NCI-H1436 (cell line): ENCODE data around the gene TAC3.
"Not testable (repeated sequence)": the region's sequence is repeated elsewhere in the genome, so short reads cannot be mapped to it uniquely, and the experiment has no call there.

Source experiments
- DNase-seq: peaks from one replicate; lab custom pipeline; 2025; lab: John Stamatoyannopoulos, UW

Gene TAC3

DNA sequence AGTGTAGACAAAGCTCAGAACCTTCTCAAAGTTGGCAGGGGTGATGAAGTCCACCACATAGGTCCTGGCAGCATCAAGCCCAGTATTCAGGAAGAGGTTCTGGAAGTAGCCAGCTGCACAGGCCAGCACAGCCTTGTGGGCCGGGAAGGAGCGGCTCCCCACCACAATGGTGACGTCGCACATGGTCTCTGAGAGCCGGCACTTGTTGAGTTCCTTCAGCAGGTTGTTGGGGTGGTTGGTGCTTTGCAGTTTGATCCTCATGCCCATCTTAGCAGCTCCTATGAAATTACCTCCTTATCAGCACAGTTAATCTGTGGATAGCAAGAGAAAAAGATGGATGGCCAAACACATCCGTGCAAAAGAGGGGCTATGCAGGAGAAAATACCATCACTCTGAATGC, 11.7 kb downstream of the TAC3 start:
- no peak for DNase-seq

DNA sequence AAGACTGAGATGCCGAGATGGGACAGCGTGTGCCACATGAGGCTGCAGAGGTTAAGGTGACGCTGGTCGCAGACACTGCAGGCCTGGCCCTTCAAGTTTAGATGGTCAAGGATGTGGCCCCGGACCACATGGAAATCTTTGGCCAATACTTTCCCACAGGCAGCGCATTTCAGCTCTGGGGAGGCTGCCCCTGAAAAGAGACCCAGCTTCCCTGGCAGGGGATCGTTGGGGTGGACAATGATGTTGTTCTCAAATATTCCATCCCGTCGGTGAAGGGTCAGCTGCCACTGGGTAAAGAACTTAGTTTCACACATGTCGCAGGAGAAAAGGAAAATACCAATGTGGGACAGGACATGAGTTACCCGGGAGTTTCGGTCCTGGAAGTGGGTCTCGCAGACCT, 12.9 kb downstream of the TAC3 start:
- no peak for DNase-seq

DNA sequence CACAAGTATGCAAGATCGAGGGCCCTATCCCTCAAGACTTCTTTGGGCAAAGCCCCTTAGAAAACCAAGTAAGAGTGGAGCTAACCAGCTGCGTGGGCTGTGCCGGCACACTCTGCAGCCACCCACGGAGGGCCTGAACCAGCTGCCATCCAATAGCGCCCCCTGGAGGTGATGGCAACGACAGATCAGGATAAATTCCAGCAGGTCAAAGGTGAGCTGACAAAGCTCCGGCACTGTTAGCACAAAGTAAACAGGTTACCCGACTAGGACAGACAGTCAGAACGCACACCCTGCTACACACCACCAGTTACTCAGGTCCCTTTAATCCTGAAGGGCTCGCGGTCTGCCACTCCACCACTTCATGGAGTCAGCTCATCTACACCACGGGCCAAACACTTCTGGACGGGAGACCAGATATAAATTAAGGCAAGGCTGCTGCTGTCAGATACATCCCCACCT, 14.9 kb downstream of the TAC3 start:
- DNase-seq: peak; percentile 56

DNA sequence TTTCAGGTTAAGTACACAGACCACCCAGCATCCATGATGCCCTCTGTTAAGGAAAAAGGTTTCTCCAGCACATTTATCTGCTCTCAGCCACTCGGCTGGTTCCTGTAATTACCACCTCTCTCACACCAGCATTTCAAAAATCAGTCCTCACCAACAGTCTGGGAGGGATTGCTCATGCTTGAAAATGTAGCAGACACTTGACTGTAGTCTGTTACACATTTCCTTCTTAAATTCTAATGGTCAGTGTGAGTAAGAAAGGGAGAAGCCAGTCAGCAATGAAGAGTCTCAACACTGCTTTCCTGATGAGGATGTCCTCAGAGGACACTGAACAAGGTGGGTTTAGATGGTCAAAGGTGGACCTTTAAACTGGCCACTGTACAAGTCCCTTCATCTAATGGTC, 15.9 kb downstream of the TAC3 start:
- DNase-seq: no peak

DNA sequence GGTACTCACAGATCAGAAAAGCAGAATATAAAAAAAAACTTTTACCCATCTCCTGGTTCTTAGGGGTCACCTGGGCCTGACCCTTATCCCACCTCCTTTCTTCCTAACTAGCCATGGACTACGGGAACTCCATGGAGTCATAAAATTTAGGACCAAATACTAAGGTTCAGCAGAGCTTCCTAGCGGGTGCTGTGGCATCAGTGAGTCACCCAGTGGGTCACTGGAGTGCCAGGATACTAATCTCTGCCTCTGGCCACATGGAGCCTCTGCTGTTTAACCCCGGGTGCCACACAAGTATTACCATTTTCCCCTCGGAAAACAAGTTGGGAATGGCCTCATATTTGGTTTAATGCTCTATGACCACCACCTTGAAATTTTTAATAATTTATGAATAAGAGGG, 16.9 kb downstream of the TAC3 start:
- no peak for DNase-seq

DNA sequence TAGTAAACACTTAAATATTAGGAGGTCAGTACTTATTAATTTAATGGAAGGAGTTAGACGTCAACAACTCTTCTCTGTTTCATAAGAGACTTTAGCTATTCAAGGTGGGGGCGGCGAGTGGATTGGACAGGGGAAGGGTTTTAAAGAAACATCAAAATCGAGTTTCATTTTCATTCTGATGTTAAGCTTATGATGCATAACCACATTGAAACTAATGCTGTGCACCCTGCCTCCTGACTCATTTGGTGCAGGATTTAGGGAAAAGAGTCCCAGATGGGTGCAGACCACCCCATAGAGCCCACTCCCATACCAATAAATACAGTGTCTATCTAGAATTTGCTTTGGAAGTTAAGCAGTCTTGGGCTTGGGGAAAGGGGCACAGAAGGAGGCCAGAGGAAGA, 17.3 kb downstream of the TAC3 start:
- no peak for DNase-seq

DNA sequence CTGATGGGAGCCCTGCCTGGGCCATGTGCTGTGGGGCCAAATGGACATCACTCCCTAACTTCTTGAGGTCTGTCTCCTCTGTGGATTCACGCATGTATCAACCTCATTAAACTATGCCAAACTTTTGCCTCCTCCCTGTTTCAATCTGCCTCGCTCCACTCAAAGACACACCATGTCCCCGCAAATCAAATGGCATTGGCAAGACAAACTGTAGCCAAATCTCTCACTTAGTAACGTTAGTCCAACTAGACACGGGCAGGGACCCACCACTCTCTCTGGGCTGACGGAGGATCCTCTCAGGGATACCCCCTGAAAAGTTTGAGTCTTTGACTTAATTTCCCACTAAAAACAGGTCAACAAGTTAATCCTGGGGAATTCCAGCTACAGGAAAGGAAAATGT, 18.0 kb downstream of the TAC3 start:
- DNase-seq: no peak

DNA sequence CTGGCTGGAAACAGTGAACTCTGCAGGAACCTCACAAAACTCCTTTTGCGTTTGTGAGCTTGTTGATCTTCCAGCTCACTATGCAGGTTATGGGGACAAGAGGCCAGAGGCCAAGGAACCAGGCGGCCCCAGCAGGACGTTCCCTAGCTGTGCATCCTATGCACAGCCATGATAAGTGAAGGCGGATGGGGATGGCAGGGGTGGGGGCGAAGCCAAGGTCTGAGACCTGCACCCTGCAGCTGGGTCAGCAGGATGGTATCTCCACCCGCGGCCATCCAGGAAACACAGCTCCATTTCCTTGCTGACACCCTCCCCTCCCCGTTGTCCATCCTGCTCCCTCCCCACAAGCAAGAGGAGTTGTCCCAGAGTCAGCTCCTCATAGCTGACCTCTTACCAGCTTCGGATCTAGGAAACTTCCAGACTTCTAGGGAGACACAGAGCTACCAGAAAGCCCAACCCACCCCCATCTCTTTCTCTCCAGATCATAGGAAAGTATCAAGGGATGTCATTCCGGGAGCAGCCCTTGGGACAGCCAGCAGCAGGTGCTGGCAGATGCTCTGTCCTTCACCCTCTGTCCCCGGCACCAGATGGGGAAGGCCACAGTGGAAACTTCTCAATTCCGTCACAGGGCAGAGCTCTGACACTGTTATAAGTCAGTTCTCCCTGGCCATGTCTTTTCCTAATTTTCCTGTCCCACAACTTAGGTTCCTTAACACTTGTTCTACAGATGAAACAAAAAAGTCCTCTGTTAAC, 19.4 kb downstream of the TAC3 start:
- DNase-seq: no peak

DNA sequence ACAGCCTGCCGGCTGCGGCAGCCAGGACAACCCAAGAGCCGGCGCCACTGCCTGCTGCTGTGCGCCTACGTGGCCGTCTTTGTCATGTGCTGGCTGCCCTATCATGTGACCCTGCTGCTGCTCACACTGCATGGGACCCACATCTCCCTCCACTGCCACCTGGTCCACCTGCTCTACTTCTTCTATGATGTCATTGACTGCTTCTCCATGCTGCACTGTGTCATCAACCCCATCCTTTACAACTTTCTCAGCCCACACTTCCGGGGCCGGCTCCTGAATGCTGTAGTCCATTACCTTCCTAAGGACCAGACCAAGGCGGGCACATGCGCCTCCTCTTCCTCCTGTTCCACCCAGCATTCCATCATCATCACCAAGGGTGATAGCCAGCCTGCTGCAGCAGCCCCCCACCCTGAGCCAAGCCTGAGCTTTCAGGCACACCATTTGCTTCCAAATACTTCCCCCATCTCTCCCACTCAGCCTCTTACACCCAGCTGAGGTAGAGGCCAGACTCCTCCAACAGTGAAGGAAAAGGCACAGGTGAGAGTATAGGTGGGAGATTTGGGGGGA, 20.3 kb downstream of the TAC3 start:
- DNase-seq: no peak

DNA sequence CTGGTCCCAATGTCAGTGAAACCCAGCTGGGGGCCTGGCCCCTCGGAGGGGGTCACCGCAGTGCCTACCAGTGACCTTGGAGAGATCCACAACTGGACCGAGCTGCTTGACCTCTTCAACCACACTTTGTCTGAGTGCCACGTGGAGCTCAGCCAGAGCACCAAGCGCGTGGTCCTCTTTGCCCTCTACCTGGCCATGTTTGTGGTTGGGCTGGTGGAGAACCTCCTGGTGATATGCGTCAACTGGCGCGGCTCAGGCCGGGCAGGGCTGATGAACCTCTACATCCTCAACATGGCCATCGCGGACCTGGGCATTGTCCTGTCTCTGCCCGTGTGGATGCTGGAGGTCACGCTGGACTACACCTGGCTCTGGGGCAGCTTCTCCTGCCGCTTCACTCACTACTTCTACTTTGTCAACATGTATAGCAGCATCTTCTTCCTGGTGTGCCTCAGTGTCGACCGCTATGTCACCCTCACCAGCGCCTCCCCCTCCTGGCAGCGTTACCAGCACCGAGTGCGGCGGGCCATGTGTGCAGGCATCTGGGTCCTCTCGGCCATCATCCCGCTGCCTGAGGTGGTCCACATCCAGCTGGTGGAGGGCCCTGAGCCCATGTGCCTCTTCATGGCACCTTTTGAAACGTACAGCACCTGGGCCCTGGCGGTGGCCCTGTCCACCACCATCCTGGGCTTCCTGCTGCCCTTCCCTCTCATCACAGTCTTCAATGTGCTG, 21.0 kb downstream of the TAC3 start:
- no peak for DNase-seq

DNA sequence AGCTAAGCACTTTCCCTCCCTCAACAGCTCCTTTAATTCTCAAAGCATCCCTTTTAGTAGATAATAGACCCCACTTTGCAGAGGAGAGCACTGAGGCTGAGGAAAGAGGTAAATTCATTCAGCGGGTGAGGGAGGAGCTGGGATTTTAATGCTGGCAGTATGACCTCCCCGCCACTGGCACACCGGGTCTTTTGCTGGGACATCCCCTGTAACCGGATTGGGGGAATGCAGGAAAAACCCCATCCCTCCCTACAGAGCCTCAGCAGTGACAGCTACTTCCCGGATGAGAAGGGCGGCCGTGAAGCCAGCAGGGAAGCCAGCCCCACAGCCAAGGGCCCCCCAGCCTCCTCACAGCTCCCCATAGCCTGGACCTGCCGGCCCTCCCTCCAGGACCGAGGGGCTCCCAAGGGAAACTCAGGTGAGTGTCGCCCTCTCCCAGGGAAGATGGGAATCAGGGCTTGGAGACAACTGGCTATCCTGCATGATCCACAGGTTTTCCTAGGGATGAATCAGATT, 22.0 kb downstream of the TAC3 start:
- no peak for DNase-seq

DNA sequence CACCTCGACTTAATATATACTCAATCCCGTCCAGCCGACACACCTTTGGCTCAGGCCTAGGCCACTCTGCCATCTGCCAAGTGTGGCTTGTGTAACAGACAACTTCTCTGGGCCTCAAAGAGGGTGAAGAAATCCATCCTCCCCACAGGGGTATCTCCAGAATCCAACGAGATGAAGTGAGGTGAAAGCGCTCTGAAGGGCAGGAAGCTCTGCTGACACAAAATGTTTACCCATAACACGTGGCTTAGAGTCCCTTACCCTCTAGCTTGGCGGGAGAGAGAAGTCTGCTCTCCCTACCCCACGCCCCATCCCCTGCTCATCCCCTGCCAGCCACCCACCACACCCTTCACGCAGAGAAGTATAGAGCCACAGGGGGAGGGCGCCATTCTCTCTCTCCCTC, 23.0 kb downstream of the TAC3 start:
- DNase-seq: no peak

DNA sequence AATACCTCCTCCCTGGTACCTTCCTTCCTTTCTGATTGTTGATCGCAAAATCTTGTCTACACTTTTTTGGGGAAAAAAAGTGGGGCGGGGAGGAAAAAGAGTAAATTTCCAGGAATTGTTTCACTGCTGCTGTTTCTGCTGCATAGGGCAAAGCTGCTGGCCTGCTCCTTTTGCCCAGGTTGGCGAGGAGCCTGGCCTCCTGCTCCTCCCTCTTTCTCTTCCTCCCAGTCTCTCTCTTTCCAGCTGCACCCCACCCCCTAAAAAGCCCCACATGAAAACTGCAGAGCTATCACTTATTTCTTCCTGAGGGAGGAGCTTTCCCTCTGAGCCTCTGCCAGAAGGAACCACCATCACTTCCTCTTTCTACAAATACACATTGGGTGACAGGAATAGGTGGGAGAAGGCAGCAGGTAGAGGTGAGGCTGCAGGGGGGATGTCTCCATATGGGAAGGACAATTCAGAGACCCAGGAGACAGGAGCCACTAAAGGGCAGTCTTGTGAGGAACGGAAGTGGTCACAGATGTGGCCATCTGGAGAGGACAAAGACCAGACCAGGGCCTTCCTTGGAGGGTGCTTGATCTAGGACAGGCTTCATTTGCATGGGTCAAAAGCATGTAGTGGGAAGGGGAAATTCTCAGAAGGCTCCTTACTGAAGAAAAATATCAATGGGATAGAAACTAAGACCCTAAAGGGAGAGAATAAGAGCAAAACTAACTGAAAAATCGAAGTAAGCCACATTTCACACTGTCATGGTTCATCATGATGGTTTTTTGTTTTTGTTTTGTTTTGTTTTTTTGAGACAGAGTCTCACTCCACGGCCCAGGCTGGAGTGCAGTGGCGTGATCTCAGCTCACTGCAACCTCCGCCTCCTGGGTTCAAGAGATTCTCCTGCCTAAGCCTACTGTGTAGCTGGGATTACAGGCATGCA, 24.7 kb downstream of the TAC3 start:
- DNase-seq: no peak

DNA sequence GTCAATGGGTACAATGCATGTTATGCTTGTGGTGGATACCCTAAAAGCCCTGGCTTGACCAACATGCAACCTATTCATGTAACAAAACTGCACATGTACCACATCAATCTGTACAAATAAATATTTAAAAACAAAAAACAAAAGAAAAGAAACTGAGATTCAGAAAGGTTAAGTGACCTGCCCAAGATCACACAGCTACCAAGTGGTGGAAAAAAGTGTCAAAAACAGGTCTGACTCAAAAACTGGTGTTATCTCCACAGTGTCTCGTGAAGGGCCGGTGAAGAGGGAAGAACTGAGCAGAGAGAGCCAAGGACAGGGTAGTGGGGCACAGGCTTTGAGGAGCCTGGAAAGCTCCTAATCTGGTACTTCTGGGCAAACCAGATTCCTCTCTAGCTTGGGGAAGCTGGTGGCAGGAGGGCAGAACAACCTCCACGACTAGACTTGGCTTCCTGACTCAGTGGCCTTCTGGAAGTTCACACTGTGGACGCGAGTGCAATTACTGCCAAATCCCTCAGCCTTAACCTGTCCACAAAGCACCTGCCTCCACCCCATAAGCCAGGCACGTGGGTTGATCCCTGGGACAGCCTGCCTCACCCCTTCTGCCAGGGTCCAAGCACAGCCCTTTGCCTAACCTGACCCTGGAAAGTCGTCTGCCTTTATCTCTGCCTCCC, 25.5 kb downstream of the TAC3 start:
- DNase-seq: no peak

DNA sequence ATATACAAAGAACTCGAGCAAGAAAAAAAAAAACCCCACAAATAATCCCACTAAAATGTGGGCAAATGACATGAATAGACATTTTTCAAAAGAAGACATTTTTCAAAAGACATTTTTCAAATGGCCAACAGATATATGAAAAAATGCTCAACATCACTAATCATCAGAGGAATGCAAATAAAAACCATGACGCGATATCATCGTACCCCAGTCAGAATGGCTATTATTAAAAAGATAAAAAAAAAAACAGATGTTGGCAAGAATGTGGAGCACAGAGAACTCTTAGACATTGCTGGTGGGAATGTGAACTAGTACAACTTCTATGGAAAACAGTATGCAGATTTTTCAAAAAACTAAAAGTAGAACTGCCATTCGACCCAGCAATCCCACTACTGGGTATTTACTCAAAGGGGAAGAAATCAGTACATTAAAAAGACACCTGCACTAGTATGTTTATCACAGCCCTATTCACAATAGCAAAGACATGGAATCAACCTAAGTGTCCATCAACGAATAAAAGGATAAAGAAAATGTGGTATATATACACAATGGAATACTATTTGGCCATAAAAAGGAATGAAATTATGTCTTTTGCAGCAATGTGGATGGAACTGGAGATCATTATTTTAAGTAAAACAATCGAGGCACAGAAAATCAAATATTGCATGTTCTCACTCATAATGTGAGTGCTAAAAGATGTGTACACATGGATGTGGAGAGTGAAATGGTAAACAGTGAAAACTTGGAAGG, 26.3 kb downstream of the TAC3 start:
- no peak for DNase-seq

DNA sequence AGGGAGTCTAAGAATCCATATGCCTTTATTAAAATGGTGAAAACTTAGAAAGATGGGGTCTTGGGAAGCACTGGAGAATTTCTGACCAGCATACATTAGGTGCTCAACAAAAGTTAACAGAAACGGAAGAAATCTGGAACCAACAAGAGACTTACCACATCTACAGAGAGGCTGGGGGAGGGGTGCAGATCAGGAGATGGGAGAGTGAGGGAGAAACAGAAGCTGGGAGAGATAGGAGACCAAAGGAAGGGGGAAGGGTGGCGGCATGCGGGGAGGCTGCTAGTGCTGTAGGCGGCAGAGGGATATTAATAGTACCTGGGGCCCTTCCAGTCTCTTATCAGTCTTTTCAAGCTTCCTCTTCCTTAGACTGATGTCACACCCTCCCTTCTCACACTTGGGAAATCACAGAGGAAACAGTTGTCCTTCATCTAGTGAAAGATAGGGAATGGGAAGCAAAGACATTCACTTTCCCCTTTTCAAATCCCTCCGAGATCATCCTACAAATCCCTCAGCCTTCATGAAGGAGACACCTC, 28.1 kb downstream of the TAC3 start:
- no peak for DNase-seq

DNA sequence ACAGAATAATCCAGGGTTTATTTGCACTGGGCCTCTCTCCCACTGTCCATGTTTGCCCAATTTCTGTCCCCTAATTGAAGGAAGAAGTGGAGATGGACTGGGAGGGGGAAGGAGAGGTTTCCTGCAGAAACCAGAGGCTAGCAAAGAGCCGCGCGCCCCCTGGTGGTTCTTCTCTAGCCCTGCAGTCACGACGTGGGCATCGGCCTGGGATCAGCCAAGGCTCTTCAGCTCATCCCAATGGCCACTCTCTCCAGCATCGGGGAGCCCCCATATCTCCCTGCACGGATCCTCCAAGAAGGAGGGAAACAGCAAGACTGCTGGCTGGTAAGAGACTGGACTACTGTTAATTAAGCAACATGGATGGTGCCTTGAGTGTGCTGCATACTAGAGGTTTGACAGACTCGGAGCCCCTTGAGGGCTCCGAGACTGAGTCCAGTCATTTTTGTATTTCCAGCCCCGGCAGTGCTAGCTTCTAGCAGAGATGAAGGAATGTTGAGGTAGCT, 28.7 kb downstream of the TAC3 start:
- DNase-seq: peak; percentile 64

DNA sequence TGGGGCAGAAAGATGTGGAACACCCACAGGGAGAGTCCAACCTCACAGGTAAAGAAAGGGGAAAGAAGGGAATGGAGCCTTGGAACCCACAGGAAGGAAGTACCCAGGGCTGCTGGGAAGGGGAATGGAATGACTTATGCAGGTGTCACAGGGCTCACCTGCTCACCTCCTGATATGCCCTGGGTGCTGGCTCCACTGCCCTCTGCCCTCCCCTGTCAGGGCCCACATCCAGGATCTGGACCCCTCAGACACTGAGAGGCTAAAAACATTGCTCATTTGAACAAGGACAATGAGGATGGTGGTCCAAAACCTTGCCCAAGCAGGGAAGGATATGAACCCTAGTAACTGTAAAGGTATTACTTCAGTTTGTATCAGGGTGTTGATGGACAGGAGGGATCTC, 29.3 kb downstream of the TAC3 start:
- no peak for DNase-seq

DNA sequence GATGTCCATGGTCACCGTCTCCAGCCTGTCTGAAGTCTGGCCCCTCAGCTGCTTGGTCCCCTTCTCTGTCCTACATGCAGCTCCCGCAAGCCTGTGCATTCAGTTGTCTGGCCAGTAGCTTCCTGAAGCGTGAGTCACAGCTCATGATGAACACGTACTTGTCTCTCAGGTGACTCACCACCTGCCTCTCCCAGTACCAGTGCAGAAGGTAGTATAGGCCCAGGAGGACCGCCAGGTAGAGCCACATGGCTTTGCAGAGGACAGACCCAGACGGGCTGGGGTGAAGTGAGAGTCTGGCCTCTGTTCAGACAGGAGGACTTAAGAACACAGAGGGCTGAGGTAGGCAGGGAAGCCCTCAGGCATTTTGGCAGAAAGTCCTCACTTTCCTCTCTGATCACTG, 30.6 kb downstream of the TAC3 start:
- DNase-seq: not testable (repeated sequence)

DNA sequence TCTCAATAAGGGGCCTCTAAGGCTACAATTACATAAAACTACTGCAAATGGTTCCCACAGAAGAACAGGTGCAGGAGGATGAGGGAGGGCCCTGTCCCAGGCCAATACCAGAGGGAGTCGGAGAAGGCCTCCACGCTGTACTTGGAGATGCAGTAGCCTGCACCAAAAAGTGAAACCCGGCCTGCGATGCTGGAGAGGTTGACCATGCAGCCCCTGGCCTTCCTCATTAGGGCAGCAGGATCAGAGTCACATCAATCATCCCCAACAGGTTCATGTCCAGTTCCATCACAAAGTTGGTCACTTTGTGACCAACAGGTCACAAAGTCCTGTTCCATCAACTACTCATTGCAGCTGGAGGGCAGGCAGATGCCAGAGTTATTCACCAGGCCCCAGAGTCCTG, 32.9 kb downstream of the TAC3 start:
- no peak for DNase-seq
